NCI-H524 treated with DMSO at 0.1 percent for 48 hours (cell line): Measurements from ENCODE around the gene ZNF827.
"Not testable (repeated sequence)": the region's sequence is repeated elsewhere in the genome, so short reads cannot be mapped to it uniquely, and the experiment has no call there.

ENCODE experiments used
- DNase-seq: peaks from one replicate; lab custom pipeline; 2025; lab: John Stamatoyannopoulos, UW

Gene ZNF827

DNA sequence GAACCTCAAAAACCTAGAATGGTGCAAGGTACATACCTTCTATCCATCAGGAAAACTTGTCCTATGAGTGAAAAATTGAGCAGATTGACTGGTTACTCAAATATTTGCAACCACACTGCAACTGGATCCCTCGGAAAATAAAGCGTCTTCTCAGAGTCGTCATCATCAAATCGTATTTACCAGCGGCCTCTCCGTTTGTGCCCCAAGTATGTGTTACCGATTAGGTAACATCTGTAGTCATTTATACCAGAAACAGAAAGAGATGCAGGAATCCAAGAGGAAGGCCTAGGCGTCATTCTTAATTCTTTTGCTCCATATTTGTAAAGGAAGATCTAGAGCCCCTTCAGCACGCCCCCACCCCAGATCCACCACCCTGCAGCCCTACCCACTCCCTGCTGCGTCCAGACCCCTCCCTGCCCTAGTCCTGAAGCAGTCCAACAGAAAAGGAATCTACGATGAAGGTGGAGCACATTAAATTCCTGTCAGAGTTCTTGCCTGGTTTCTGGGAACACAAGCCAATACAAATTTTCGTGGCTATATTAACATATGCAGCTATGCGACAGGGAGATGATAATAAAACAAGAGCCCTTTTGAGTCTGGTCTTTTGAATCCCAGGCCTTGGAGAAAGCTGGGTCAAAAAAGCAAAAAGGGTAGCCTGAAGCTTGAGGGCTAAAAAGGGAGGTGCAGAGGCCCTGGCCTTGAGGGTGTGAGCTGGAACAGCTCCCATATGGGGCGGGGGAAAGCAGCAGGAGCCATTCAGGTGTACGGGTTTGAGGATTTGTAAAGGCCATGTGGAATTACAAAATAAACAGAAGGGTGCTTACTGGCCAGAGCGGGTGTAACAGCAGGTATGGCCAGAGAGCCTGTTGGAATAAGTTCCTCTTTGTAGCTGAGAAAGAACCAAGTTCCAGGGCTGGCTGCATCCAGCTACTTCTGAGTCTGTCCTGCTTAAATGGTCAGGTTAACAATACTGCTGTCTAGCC lies 77.0 kb downstream of the ZNF827 start:
- DNase-seq, result no peak

- DNase-seq, result no peak
These were observed 77.7 kb downstream of the ZNF827 start for GRCh38 chr4:145860897-145861296.

GRCh38 chr4:145860446-145860845 lies 78.2 kb downstream of the ZNF827 start:
- no peak for DNase-seq

DNA sequence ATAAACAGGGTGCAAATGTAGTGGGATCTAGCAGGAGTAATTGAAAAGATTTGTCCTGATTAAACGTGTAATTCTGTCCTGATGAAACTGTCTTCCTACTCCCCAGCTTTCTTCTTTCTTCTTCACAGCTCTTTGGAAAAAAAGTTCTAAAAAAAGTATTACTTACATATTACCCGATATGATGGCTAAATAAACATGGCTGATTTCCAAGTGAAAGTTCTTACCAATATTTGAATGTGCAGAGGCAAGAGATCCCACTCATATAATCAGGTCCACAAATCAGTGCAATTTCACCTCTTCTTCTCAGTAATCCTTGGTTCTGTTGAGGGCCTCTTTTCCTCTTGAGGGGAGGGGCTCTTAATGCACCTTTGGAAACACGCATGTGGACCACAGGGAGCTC lies 78.7 kb downstream of the ZNF827 start:
- no peak for DNase-seq

GRCh38 chr4:145859426-145859825 lies 79.2 kb downstream of the ZNF827 start:
- DNase-seq, result no peak

DNA sequence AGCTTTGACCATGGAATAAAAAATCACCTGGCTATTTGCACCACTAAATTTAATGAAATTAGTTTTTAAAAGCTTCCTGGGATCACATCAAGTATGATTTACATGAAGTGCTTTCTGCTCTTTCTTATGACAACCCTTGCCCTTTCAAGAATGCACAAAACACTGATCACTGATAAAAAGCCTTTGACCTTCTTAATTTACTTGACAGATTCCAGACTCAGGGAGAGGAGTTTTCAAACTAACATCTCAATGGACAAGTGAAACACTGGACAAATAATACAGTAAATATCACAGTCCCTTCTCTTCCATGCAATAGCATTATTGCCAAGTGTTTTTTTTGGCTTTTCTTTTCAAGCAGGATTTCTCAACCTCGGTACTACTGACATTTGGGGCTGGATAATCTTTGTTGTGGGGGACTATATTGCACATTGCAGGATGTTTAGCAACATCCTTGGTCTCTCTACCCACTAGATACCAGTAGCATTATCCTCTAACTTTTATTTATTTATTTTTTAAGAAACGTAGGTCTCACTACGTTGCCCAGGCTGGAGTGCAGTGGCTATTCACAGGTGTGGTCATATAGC lies 86.3 kb downstream of the ZNF827 start:
- no peak for DNase-seq

DNA sequence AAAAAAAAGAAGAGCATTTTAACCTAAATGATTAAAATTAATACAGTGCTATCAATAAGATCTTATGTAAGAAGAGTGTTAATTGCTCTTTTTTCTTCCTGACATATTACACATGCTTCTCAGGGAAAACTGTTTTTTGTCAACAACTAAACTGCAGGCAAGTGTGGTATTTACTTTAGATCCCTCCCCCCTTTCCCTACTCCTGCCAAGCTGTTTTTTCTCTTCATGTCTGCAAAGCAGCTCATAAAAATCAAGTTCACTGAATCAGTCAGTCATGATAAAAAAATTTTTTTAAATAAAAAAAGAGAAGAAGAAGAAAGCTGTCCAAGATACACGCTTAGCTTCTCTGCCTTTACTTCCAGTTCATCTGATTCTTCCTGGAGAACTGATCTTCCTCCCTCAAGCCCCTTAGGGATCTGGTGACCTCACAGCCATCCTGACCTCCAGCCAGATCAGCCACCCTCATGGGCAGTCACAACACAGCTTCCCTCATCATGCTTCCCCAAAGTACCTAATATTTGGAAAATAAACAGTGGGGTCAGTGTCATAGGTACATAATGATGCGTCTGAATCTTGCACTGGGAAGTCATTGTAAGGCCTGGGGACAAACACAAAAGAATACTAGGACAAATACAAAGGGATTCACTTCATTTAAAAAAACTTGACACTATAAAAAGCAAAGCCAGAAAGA lies 87.0 kb downstream of the ZNF827 start:
- no peak for DNase-seq

- no peak for DNase-seq
These were observed 90.9 kb downstream of the ZNF827 start for GRCh38 chr4:145847764-145848163.

DNA sequence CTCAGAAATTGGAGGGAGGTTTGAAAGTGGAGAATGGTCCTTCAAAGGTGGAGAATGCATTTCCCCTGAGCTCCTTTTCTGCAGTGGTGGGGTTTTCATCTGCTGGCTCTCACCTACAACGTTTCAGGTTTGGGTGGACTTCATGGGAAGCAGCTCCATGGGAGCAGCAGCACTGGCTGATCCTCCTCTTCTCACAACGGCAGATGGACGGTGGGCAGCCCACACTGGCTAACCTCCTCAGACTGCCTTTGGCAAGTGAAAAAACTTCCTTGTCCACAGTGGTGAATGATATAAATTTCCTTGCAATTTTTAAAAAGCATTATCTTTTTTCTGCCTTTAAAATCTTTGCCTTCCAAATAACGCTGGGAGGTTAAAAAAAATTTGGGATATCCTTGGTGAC lies 93.5 kb downstream of the ZNF827 start:
- DNase-seq, result no peak

DNA sequence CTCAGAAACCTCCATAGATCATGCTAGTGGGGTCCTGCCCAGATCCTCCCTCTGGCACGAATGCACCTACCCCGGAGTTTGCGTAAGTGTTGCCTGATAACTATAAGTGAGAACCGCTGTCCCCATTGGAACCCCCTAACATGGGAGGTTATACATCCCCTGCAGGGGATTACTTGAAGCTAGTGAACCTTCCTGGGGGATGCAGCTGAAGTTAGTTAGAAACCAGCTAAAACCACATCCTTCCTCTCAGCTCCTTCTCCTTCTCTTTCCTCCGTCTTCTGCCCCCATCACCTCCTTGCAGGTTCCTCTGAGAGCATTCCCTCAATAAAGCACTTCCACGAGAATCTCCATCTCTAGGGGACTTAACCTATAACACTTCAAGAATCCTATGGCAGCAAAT lies 95.0 kb downstream of the ZNF827 start:
- no peak for DNase-seq

DNA sequence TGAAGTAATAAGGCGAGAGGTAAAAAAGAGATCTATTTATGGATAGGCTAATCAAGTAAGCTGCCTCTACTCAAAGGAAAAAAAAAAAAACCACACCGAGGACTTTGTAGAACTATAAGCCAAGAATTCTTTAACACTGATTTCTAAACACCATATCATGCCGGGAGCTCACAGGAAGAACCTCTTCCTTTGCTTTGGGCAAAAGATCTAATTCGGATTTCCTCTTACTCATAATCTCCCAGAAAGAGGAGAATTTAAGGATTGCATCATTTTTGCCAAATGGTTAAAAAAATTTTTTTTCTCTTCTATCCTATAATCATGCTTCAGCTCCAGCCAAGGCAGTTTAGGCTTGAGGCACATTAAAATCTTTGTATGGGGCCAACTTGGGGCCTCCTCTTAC lies 95.5 kb downstream of the ZNF827 start:
- no peak for DNase-seq

DNA sequence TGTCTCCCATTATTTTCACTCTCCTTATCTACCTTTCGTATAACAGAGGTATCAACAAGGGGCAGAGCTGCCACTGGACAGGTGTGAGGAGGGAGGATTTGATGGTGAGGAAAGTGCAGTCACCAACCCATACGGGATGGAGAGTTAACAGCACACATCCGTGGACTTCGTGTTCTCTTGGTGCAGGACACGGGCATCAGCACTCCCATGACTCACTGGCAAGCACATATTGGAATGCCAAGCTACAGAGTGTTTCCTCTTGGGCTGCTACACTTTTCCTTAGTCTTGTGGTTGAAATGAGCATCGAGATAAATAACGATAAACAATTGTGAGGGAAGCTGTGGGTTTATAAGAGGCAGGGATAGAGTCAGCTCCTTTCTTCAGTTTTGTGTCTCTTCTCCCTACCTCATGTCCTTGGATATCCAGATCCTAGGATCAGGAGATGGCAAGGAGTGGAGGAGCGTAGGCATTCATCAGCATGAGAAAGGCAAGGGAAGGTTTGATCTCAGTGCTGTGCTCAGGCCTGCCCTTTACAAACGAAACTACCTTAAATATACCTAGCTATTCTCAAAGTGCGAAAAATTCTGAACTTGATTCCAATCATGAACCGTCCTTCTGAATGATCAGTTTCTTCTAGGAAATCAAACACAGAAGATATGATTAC lies 96.3 kb downstream of the ZNF827 start:
- DNase-seq, result no peak

DNA sequence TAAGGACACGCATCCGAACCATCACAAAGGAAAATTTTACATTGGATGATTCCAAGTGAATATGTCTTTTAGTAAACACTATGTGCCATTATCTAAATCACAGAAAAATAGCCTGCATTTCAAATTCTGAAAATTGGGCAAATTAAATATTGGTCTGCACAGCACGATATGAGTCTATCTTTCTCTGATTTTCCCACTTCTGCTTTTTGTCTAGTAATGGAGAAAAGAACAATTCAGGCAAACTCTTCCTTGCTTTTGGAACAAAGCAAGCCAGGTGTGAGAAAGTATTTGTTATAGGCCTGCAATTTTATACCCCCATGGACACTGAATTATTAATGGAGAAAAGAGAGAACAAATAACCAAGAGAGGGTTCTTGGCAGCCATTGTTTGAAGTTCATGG lies 97.8 kb downstream of the ZNF827 start:
- DNase-seq, result no peak

DNA sequence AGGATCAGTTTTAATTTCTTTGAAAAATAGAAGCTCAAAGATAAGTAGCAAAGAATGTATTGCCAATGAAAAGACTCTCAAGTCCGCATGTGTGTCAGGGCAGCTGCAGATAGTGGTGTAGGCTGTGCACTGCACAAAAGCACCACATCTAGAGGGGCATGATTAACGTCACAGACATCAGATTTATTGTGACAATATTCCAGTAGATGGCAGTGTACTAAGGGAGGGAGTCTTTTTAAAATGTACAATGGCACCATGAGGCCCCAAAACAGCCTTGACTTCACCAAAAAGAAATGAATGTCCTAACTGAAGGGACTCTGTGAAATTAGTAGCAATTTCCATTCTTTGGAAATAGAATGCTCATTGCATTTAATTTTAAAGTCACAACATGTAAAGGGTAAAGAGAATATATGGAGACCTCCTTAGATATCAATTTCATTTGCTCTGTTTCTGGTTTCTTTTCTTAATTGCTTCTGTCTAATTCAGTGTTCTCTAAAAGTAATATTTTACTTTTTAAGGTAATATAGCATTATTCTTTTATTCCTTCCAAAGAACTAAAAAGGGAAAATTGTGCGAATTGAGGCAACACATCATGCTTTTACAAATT lies 98.4 kb downstream of the ZNF827 start:
- no peak for DNase-seq

- DNase-seq, result no peak
These were observed 99.5 kb downstream of the ZNF827 start for GRCh38 chr4:145839151-145839550.

- DNase-seq, result not testable (repeated sequence)
These were observed 106.2 kb downstream of the ZNF827 start for GRCh38 chr4:145832384-145832783.

DNA sequence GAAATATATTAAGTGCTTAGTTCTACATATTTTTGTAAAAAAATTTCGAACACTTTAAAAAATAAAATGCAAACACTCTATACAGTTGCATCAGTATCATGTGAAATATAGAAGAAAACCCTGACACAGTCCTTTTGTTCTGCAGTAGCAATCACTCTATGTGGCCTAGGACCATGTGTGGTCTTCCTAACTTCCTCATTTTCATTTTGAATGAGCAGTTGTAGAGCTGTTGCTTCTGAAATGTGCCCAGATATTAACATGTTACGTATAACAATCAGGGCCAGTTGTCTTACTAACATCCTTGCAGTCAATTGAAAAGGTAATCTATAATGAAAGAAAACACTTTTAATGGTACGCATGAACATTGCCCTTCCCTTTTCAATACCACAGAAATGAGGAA lies 107.9 kb downstream of the ZNF827 start:
- DNase-seq, result no peak

- no peak for DNase-seq
These were observed 108.8 kb downstream of the ZNF827 start for GRCh38 chr4:145829629-145830395.

DNA sequence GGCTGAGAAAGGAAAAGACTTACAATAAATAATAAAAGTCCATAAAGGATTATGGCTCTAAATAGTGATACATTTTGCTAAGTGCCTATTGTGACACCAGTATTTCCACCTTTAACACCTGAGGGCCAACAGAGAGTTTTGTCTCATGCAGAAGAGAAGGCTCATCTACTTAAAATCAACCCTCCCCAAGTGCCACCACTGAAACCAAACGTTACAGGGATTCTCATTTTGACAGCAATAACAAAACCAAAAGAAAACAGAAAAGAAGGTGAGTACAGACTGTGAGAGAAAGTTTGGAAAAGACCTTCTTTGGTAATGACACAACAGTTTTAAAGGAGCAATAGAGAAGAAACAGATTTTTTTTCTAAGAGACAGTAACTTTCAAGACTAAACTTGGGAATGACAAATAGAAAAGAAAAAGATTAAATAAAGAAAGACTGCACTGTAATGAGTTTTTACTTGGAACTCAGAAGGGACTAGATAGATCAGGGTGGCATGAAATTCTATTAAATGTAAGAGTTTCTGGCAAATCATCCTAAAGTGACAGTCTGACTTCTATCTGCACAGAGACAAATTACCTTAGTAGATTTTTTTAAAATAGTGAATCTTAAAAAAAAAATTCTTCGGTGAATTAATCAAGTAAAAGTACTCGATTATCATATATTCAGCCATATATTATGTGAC lies 109.7 kb downstream of the ZNF827 start:
- no peak for DNase-seq

- DNase-seq, result no peak
These were observed 110.7 kb downstream of the ZNF827 start for GRCh38 chr4:145827885-145828284.

DNA sequence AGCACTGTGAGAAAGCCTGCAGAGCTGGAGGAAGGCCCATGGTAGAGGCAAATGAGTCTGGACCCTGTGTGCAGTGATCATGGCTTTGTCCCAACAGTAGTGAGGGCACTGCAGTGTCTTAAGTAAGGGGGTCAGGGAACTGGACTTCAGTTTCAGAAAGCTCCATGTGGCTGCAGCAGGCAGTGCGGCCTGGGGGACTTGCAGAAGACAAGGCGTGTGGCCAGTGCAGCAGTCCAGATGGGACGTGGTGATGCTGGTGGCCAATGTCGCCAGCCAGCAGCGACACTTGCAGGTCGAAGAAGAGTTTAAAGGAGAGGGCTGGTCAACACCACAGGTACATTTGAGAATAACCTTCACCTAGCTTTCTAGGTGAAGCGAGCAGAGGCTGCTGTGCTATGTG lies 113.4 kb downstream of the ZNF827 start:
- no peak for DNase-seq
